Fibroblast of skin of right biceps (primary cell): ENCODE data around the gene KCNK7.

Experiments
- DNase-seq: peaks from one replicate; pipeline ENCODE4 v3.0.0-alpha.2; 2013

KCNK7 gene

GRCh38 chr11:65610404-65610803, 14.8 kb upstream of the KCNK7 start:
- DNase-seq, result no peak

GRCh38 chr11:65609665-65610064, 14.1 kb upstream of the KCNK7 start:
- no peak for DNase-seq

GRCh38 chr11:65609229-65609628, 13.6 kb upstream of the KCNK7 start:
- no peak for DNase-seq

DNA sequence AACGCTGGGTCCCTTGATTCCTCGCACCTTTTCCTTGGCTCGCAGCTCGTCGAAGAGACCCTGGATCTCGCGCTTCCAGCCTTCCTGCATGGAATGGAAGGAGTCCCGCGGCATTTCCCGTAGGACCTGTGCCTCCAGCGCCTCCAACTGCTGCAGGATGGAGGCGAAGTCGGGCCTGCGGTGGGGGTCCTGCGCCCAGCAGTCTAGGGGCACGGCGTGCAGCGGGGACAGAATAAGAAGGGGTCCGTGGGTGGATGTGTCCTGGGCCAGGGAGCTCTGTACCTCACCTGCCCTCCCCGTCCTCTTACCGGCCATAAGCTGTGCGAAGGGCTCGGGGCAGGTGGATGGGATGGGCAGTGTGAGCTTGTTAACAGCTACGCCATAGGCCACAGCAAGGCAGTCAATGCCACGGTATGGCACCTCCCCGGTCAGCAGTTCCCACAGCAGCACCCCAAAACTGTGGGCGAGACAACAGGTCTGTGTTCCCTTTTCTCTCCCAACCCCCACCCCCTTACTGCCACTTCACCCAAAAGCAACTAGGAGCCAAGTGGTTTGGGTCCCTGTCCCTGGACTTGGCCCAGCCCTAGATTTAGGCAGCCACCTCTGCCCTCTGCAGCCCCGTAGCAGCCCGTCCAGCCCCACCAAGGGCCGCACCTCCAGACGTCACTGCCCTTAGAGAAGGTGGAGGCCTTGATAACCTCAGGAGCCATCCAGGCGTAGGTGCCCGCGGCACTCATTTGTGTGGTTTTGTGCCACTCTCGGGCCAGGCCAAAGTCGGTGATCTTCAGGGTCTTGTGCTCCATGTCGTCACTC, 12.2 kb upstream of the KCNK7 start:
- no peak for DNase-seq

DNA sequence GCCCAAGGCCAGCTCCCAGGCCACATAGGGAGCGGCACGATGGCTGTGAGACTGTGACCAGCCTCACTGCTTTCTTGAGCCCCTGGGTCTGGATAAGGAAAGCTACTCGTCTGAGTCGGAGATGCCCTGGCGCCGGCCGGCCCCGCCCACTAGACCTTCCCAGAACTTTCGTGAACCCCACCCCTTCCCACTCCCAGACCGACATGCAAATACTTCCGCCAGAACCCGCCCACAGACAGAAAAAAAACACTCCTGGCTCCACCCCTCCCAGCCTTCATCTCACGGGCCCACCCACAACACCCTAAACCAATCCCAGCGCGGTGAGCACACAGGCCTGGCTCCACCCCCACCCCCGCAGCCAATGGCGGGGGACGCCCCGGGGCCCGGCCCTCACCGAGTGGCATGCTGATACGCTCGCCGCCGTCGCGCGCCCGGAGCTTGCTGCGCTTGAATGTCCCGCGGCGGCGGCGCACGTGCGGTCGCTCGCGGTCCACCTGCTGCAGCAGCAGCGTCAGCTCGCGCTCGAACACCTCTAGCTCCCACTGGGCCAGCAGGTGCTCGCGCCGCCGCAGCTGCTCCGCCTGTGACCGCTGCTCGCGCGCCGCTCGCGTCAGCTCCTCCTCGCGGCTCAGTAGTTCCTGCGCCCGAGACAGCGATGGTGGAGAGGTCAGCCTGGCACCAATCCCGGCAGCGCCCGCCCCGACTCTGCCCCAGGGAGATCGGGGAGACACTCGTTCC, 11.4 kb upstream of the KCNK7 start:
- peak; percentile 98 for DNase-seq

GRCh38 chr11:65604258-65604657, 8.7 kb upstream of the KCNK7 start:
- DNase-seq, result no peak

- DNase-seq, result no peak
Observed at GRCh38 chr11:65599955-65600246, 4.3 kb upstream of the KCNK7 start.

- no peak for DNase-seq
Observed at GRCh38 chr11:65599216-65599954, 3.8 kb upstream of the KCNK7 start.

GRCh38 chr11:65598258-65598699, 2.7 kb upstream of the KCNK7 start:
- DNase-seq, result no peak

DNA sequence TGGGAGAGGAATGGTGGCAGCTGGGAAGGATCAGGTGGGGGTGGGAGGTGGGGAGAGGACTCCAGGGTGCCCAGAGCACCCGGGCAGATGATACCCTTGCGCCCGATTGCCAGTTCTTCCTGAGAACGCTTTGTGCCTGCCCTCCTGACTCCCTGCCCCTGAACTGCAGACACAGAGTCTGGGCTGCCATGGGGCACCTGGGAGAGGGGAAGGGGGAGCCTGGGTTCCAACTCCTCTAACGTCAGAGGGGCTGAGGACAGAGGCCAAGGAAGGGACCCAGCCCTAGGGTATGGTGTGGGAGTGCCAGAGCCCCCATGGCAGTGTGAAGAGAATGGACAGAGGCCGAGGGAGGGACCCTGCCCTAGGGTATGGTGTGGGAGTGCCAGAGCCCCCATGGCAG, 920 bp upstream of the KCNK7 start:
- no peak for DNase-seq

GRCh38 chr11:65595131-65595530, 469 bp downstream of the KCNK7 start:
- no peak for DNase-seq

DNA sequence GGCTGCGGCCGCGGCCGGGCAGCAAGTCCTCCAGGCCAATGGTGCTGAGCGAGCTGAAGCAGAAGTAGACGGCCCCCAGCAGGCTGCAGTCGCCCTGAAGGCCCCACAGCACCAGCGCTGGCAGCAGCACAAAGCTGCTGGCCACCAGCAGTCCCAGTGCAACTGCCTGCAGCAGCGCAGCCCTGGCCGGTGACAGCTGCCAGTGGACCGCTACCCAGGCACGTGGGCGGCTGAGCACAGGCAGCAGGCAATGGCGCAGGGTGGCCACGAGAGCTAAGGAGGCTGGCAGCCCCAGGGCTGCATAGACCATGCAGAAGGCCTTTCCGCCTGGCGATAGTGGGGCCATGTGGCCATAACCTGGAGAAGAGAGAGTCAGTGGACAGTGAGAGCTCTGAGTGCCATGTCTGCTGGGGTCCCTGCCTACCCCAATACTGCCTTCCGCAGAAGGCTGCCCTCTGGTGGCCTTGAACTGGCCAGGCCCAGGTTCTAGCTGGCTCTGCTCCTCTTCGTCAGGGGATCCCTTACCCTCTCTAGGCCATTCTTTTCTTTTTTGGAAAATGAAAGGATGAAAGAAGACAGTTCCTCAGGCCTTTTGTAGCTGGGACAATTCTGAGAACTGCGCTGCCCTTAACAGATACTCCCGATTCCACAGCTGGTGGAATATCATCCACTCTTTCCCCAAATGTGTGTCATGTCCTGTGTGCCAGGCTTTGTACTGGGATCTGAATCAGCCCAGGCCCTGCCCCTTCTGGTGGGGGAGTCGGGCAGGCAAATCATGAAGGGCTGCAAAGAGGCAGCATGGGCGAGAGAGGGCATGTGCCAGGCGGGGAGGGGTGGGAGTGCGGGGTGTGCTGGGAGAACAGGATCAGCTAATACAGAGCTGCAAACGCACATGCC, 1.8 kb downstream of the KCNK7 start:
- peak; percentile 31 for DNase-seq

GRCh38 chr11:65592858-65593517, 2.6 kb downstream of the KCNK7 start:
- DNase-seq, result no peak

- DNase-seq, result peak; percentile 79
Observed at GRCh38 chr11:65591939-65592857, 3.4 kb downstream of the KCNK7 start.

GRCh38 chr11:65590240-65590738, 5.3 kb downstream of the KCNK7 start:
- DNase-seq, result no peak

DNA sequence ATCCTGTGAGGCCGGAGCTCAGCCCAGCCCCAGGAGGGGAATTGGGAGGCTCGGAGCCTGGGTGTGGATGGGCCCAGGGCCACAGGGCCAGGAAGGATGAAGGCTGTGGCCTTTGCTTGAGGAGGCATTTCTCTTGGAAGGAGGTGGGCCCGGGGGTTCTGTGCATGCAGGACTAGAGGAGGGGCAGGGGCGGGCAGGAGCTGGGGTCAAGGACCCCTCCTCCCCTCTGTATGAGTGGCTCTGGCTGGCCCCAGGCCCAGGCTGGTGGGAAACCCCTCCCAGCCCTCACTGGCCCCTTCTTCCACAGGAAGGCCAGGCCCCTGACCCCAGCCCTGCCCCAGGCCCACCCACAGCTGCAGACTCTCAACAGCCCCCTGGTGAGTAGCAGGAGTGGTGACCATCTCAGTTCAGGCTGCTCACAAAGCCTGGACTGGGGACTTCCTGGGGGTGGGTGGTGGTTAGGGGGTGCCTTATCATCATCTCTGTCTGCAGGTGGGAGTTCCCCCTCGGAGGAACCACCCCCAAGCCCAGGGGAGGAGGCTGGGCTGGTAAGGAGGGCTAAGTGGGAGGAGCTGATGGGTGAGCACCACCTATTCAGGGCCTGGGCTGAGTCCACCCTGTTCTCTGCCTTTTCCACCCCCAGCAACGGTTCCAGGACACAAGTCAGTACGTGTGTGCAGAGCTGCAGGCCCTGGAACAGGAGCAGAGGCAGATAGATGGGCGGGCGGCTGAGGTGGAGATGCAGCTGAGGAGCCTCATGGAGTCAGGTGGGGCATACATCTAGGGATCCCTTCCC, 6.0 kb downstream of the KCNK7 start:
- DNase-seq, result no peak

DNA sequence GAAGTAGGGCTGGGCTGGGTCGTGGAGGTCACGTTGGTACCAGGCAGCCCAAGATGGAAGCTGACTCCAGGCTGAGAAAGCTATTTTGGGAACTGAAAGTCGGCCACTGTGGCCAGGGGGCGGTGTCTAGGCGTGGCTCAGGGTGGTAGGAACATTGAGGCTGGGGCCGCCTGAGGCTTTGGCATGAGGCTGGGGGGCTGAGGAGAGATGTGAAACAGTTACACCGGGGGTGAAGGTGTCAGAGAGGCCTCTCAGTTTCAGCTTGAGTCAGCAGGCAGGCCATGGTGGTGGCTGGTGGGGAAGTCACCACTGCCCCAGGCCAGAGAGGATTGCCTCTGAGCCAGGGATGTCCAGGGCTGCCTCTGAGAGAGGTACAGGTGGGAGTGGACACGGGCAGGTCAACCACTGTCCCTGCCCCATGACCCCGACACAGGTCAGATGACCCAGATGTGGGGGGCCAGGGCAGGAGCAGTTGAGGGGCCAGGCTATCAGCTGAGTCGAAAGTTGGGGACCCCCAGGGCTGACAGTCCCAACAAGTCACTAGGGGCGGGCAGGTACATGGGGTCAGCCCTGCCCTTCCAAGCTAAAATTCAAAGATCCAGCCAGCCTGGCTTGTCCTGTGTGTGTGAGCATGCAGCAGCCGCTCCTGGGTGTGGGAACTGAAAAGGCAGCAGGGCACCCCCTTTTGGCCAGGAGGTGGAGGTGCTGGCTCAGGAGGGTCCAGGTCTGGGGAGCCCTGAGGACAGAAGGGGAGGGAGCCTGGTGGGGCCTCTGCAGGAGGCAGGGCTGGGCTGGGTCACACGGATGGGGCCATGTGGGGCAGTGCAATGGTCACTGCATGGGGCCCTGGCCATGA, 7.2 kb downstream of the KCNK7 start:
- peak; percentile 58 for DNase-seq

DNA sequence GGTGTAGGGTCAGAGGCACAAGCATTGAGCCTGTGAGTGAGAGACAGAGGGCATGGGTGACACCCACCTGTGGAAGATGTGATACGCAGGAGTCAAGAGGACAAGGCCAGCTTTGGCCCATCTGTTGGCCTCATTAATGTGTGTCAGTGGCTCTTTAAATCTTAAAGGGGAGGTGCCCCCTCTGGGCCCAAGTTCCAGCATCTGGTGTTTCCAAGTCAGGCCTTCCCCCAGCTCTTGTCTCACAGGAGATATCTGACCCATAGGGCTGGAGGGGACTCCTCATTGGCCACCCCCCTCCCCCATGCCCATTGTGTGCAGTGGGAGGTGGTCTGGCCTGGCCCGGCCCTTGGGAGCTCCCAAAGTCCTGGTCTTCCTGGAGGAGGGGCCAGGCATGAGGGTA, 8.9 kb downstream of the KCNK7 start:
- DNase-seq, result no peak

DNA sequence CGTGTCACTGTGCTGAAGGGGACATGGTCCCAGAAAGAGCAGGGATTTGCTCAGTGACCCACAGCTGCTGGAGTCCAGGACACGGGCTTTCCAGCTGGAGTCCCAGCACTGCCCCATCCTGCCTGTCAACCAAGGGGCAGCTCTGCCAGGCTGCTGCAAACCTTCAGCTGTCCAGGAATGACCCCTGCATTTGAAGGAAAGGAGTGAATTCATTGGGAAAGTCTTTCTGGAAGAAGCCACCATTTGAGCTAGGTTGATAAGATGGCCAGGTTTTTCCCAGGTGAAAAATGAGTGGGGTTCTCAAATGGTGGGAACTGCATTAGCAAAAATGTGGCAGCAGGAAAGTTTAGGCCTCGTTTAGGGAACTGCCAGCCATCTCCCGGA, 9.4 kb downstream of the KCNK7 start:
- no peak for DNase-seq
